WTC11 (cell line): ENCODE measurements around the gene MYLK4. TPM values are rescaled to one million over a fixed set of nuclear protein-coding genes. Genes with fewer than 3 reads are reported as not detected.

ENCODE experiments used
- ATAC-seq: fragments of 200-7000 bp; cut with Tn5 transposase; 2 replicates; pipeline ENCODE4 v1.10.0; 2021; ENCODE audit warnings: mild to moderate bottlenecking, moderate library complexity
- CTCF ChIA-PET: fragments of 300-600 bp; sonication (Branson Sonifier 250); formaldehyde crosslinking; loops from one replicate; lab custom pipeline; 2021; ENCODE audit warnings: antibody characterized with exemption; lab: Charles Lee
- POLR2A ChIA-PET: fragments of 350-600 bp; sonication (Branson Sonifier 250); formaldehyde crosslinking; loops from one replicate; lab custom pipeline; 2021; ENCODE audit warnings: antibody characterized with exemption; lab: Charles Lee
- DNase-seq: peaks from one replicate; pipeline ENCODE4 v3.0.0; 2021; ENCODE audit warnings: low spot score
- H3K27ac Mint-ChIP-seq: 2 replicates; pipeline ENCODE4 v1.8.0; 2021; ENCODE audit warnings: mixed read lengths
- H3K27me3 Mint-ChIP-seq: 2 replicates; pipeline ENCODE4 v1.8.0; 2021; ENCODE audit warnings: low read depth, mild to moderate bottlenecking, moderate library complexity, mixed read lengths
- H3K36me3 Mint-ChIP-seq: 2 replicates; pipeline ENCODE4 v1.8.0; 2021; ENCODE audit warnings: mixed read lengths
- H3K4me1 Mint-ChIP-seq: 2 replicates; pipeline ENCODE4 v1.8.0; 2022; ENCODE audit warnings: mixed read lengths
- H3K4me3 Mint-ChIP-seq: 2 replicates; pipeline ENCODE4 v1.8.0; 2021; ENCODE audit warnings: mild to moderate bottlenecking, moderate library complexity, mixed read lengths
- H3K9me3 Mint-ChIP-seq: 2 replicates; pipeline ENCODE4 v1.8.0; 2021; ENCODE audit warnings: mixed read lengths
- CREB1 ChIP-seq: sonication (generic); formaldehyde crosslinking; IDR thresholded peaks from 2 replicates; pipeline ENCODE4 v1.8.0; 2023; ENCODE audit warnings: mild to moderate bottlenecking, missing genetic modification reagents
- ESRRA ChIP-seq: sonication (generic); formaldehyde crosslinking; IDR thresholded peaks from 2 replicates; pipeline ENCODE4 v1.8.1; 2022; ENCODE audit warnings: mild to moderate bottlenecking, missing genetic modification reagents, borderline replicate concordance
- FOXK1 ChIP-seq: sonication (generic); formaldehyde crosslinking; IDR thresholded peaks from 2 replicates; pipeline ENCODE4 v1.8.0; 2022; ENCODE audit warnings: mild to moderate bottlenecking, moderate library complexity, missing genetic modification reagents
- GABPB1 ChIP-seq: sonication (generic); formaldehyde crosslinking; IDR thresholded peaks from 2 replicates; pipeline ENCODE4 v1.8.1; 2023; ENCODE audit warnings: mild to moderate bottlenecking, missing genetic modification reagents
- HMGA2 ChIP-seq: fragments of 250-450 bp; sonication (Bioruptor Pico); IDR thresholded peaks from 2 replicates; pipeline ENCODE4 v1.4.0; 2021; ENCODE audit warnings: mild to moderate bottlenecking, moderate library complexity
- MAX ChIP-seq: sonication (generic); formaldehyde crosslinking; IDR thresholded peaks from 2 replicates; pipeline ENCODE4 v1.8.0; 2022; ENCODE audit warnings: mild to moderate bottlenecking, missing genetic modification reagents
- NFE2L1 ChIP-seq: sonication (generic); formaldehyde crosslinking; IDR thresholded peaks from 2 replicates; pipeline ENCODE4 v1.8.1; 2023; ENCODE audit warnings: missing genetic modification reagents
- NR3C1 ChIP-seq: sonication (generic); formaldehyde crosslinking; conservative IDR thresholded peaks from 2 replicates; pipeline ENCODE4 v1.8.1; 2023; ENCODE audit warnings: low read depth, mild to moderate bottlenecking, missing genetic modification reagents
- RELA ChIP-seq: sonication (generic); formaldehyde crosslinking; IDR thresholded peaks from 2 replicates; pipeline ENCODE4 v1.8.1; 2022; ENCODE audit warnings: missing genetic modification reagents, mild to moderate bottlenecking, borderline replicate concordance
- SOX15 ChIP-seq: fragments of 250-450 bp; sonication (Bioruptor Pico); IDR thresholded peaks from 2 replicates; pipeline ENCODE4 v1.9.0; 2021; ENCODE audit warnings: mild to moderate bottlenecking
- SP1 ChIP-seq: sonication (generic); formaldehyde crosslinking; conservative IDR thresholded peaks from 2 replicates; pipeline ENCODE4 v1.8.1; 2022; ENCODE audit warnings: missing genetic modification reagents
- ZBTB21 ChIP-seq: sonication (generic); formaldehyde crosslinking; IDR thresholded peaks from 2 replicates; pipeline ENCODE4 v1.8.1; 2023; ENCODE audit warnings: mild to moderate bottlenecking, missing genetic modification reagents, borderline replicate concordance
- ZNF121 ChIP-seq: sonication (generic); formaldehyde crosslinking; IDR thresholded peaks from 2 replicates; pipeline ENCODE4 v1.8.0; 2023; ENCODE audit warnings: missing genetic modification reagents
- ZNF263 ChIP-seq: sonication (generic); formaldehyde crosslinking; IDR thresholded peaks from 2 replicates; pipeline ENCODE4 v1.8.1; 2022; ENCODE audit warnings: low read depth, mild to moderate bottlenecking, moderate library complexity, missing genetic modification reagents
- total RNA-seq: library from RNA; stranded (reverse); gene quantifications from 3 replicates; pipeline ENCODE4 v1.2.3, GENCODE V29; 2021
- TF ChIP-seq, protein P1 (sequence below): sonication (generic); formaldehyde crosslinking; IDR thresholded peaks from 2 replicates; pipeline ENCODE4 v1.8.1; 2022; ENCODE audit warnings: low read depth, mild to moderate bottlenecking, moderate library complexity, missing genetic modification reagents, borderline replicate concordance
- TF ChIP-seq, protein P2 (sequence below): sonication (generic); formaldehyde crosslinking; IDR thresholded peaks from 2 replicates; pipeline ENCODE4 v1.8.0; 2023; ENCODE audit warnings: missing genetic modification reagents
- TF ChIP-seq, protein P3 (sequence below): sonication (generic); formaldehyde crosslinking; IDR thresholded peaks from 2 replicates; pipeline ENCODE4 v1.8.0; 2022; ENCODE audit warnings: mild to moderate bottlenecking, missing genetic modification reagents
- TF ChIP-seq, protein P4 (sequence below): fragments of 250-450 bp; sonication (Bioruptor Pico); IDR thresholded peaks from 2 replicates; pipeline ENCODE4 v1.9.0; 2021; ENCODE audit warnings: mild to moderate bottlenecking

MYLK4 gene
- total RNA-seq, 1 experiment from 2014 or later = 0.13 TPM

GRCh38 chr6:2798586-2799134 is 47.9 kb upstream of the MYLK4 start:
- CTCF ChIA-PET = interaction anchor here (0.7 to 2.7 kb wide), 7 partner anchors 8 to 225 kb away, joined by 3 to 15 read pairs (median 3); no protein-coding TSS in a partner anchor
- peaks cover 8% of the 10 kb centered on the region; the same call in 1 of the 2 replicates for H3K36me3 Mint-ChIP-seq
- H3K4me3 Mint-ChIP-seq = no peak overlapping the region
- TF ChIP-seq NFE2L1 (no peak), MAX (CRISPR knock-in tag) (0 out of 2 replicates have a peak, but pooled peaks have one; percentile 23)
- TF ChIP-seq, all 79 proteins: peak for 1
- Mint-ChIP-seq H3K27me3 (no peaks in the 10 kb centered on the region), H3K4me1 (peaks cover 8% of the 10 kb centered on the region; the same call in 1 of the 2 replicates), H3K9me3 (peaks cover 5% of the 10 kb centered on the region; the same call in 1 of the 2 replicates), H3K27ac (no peak overlapping the region)
- no peak for ATAC-seq
- POLR2A ChIA-PET = interaction anchor here (0.5 kb wide), 1 partner anchor 89 kb away, joined by 6 read pairs; no protein-coding TSS in a partner anchor
- no peak for DNase-seq

GRCh38 chr6:2797564-2798031 is 46.9 kb upstream of the MYLK4 start:
- Mint-ChIP-seq H3K4me1 (peaks cover 8% of the 10 kb centered on the region; the same call in 1 of the 2 replicates), H3K36me3 (peaks cover 8% of the 10 kb centered on the region; the same call in 1 of the 2 replicates), H3K9me3 (peaks cover 5% of the 10 kb centered on the region; the same call in 1 of the 2 replicates), H3K4me3 (no peak overlapping the region), H3K27ac (no peak overlapping the region; the same call in 1 of the 2 replicates), H3K27me3 (no peaks in the 10 kb centered on the region)
- DNase-seq (no peak), ATAC-seq (no peak)
- ChIA-PET CTCF (interaction anchor here (0.7 to 2.7 kb wide), 7 partner anchors 14 to 224 kb away, joined by 3 to 15 read pairs (median 5); partner anchors contain the start of gene SERPINB1), POLR2A (no interaction called here)
- TF ChIP-seq ZNF263 (CRISPR knock-in tag) (peak; percentile 94), ZNF121 (CRISPR knock-in tag) (no peak), SOX15 (CRISPR knock-in tag) (no peak)
- TF ChIP-seq, all 79 proteins: peak for 1

DNA sequence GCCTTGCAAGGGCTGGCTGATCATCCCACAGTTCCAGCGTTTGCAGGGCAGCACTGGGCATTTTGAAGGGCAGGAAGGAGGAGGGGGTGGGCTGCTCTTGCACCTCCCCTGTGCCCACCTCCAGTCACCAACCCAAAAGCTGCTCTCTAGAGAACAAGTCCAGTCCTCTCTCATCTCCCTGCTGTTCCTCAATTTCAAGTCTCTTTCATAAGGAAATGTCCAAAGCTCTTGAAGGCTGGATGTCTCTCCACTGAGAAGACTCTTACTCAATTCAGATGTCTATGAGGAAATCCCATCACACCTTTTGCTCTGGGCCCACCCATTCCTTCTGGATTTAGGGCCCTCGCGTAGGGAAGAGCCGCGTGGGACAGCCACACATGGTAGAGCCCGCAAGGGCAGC is 46.1 kb upstream of the MYLK4 start:
- peak overlapping the region; percentile 22 for H3K27ac Mint-ChIP-seq
- DNase-seq = no peak

More for the DNA sequence above, 46.1 kb upstream of the MYLK4 start:
- TF ChIP-seq, protein P1, sequence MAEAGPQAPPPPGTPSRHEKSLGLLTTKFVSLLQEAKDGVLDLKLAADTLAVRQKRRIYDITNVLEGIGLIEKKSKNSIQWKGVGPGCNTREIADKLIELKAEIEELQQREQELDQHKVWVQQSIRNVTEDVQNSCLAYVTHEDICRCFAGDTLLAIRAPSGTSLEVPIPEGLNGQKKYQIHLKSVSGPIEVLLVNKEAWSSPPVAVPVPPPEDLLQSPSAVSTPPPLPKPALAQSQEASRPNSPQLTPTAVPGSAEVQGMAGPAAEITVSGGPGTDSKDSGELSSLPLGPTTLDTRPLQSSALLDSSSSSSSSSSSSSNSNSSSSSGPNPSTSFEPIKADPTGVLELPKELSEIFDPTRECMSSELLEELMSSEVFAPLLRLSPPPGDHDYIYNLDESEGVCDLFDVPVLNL (CRISPR knock-in tag) = no peak
- TF ChIP-seq ZBTB21 (no peak), SP1 (CRISPR knock-in tag) (no peak), HMGA2 (CRISPR knock-in tag) (no peak), ESRRA (CRISPR knock-in tag) (no peak), GABPB1 (CRISPR knock-in tag) (no peak), NFE2L1 (no peak), CREB1 (CRISPR knock-in tag) (no peak), NR3C1 (CRISPR knock-in tag) (no peak), FOXK1 (CRISPR knock-in tag) (no peak), RELA (CRISPR knock-in tag) (no peak)
- TF ChIP-seq, protein P2, sequence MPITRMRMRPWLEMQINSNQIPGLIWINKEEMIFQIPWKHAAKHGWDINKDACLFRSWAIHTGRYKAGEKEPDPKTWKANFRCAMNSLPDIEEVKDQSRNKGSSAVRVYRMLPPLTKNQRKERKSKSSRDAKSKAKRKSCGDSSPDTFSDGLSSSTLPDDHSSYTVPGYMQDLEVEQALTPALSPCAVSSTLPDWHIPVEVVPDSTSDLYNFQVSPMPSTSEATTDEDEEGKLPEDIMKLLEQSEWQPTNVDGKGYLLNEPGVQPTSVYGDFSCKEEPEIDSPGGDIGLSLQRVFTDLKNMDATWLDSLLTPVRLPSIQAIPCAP (CRISPR knock-in tag) = no peak
- TF ChIP-seq, protein P3, sequence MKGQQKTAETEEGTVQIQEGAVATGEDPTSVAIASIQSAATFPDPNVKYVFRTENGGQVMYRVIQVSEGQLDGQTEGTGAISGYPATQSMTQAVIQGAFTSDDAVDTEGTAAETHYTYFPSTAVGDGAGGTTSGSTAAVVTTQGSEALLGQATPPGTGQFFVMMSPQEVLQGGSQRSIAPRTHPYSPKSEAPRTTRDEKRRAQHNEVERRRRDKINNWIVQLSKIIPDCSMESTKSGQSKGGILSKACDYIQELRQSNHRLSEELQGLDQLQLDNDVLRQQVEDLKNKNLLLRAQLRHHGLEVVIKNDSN (CRISPR knock-in tag) = no peak
- TF ChIP-seq, protein P4, sequence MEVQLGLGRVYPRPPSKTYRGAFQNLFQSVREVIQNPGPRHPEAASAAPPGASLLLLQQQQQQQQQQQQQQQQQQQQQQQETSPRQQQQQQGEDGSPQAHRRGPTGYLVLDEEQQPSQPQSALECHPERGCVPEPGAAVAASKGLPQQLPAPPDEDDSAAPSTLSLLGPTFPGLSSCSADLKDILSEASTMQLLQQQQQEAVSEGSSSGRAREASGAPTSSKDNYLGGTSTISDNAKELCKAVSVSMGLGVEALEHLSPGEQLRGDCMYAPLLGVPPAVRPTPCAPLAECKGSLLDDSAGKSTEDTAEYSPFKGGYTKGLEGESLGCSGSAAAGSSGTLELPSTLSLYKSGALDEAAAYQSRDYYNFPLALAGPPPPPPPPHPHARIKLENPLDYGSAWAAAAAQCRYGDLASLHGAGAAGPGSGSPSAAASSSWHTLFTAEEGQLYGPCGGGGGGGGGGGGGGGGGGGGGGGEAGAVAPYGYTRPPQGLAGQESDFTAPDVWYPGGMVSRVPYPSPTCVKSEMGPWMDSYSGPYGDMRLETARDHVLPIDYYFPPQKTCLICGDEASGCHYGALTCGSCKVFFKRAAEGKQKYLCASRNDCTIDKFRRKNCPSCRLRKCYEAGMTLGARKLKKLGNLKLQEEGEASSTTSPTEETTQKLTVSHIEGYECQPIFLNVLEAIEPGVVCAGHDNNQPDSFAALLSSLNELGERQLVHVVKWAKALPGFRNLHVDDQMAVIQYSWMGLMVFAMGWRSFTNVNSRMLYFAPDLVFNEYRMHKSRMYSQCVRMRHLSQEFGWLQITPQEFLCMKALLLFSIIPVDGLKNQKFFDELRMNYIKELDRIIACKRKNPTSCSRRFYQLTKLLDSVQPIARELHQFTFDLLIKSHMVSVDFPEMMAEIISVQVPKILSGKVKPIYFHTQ (CRISPR knock-in tag) = no peak
- TF ChIP-seq, all 79 proteins: peak for 0
- ATAC-seq = no peak
- ChIA-PET POLR2A (no interaction called here), CTCF (interaction anchor here (1.2 to 2.7 kb wide), 2 partner anchors 45 to 156 kb away, joined by 5 to 15 read pairs; partner anchors contain the start of gene SERPINB1)
- H3K9me3 Mint-ChIP-seq = peaks cover 3% of the 10 kb centered on the region; the same call in 1 of the 2 replicates
- H3K4me3 Mint-ChIP-seq = no peak overlapping the region
- H3K36me3 Mint-ChIP-seq = peaks cover 7% of the 10 kb centered on the region; the same call in 1 of the 2 replicates
- H3K4me1 Mint-ChIP-seq = peaks cover 8% of the 10 kb centered on the region; the same call in 1 of the 2 replicates
- H3K27me3 Mint-ChIP-seq = no peaks in the 10 kb centered on the region
